Colonic mucosa (tissue), 4 donors: ENCODE measurements around the gene KDM4B. TPM values are rescaled to one million over a fixed set of nuclear protein-coding genes. Genes with fewer than 3 reads are reported as not detected.

Source experiments
- DNase-seq: peaks from one replicate; pipeline ENCODE4 v3.0.0-alpha.2; 2020
- H3K27ac ChIP-seq: fragments of 200-600 bp; one replicate; pipeline ENCODE4 v1.8.0; 2021
- H3K27me3 ChIP-seq: fragments of 200-600 bp; one replicate; pipeline ENCODE4 v1.8.0; 2021
- H3K36me3 ChIP-seq: fragments of 200-600 bp; one replicate; pipeline ENCODE4 v1.8.0; 2021
- H3K4me1 ChIP-seq: fragments of 200-600 bp; one replicate; pipeline ENCODE4 v1.8.0; 2021; ENCODE audit warnings: mild to moderate bottlenecking
- H3K4me3 ChIP-seq: fragments of 200-600 bp; one replicate; pipeline ENCODE4 v1.8.0; 2021
- H3K9ac ChIP-seq, 2 donors: one replicate each; pipeline ENCODE4 v1.7.0; 2013; ENCODE audit warnings: control low read depth in 2 of 2, low read depth in 2 of 2, low read length in 2 of 2
- H3K9me3 ChIP-seq: fragments of 200-600 bp; one replicate; pipeline ENCODE4 v1.8.0; 2021
- CTCF ChIP-seq: fragments of 200-600 bp; IDR thresholded peaks from one replicate; pipeline ENCODE4 v1.8.0; 2022; ENCODE audit warnings: antibody characterized with exemption, mild to moderate bottlenecking
- intact Hi-C: fragments of 100-400 bp; cut with DNase I; formaldehyde crosslinking; loops from one replicate; pipeline ENCODE4 v1.14.1; 2022
- total RNA-seq, 2 donors: library from RNA; stranded (reverse); fragmentation: NEBNext Ultra II Directional in 1 of 2; extraction: Animal tissue kit (Norgen Biotek cat#: 25700) in 1 of 2; gene quantifications; one replicate each; pipeline ENCODE4 v1.2.1, GENCODE V29; 2021
- donor health status: healthy.
- donor health status: DM: no; HTN: no; CAD: no.
- donor health status: DM: no; HTN: no; CAD: no.

Gene KDM4B
- total RNA-seq, 2 donors from 2014 or later, result 35.2 to 52.9 TPM

- Histone ChIP-seq H3K27ac (no peak overlapping the region), H3K36me3 (no peaks in the 10 kb centered on the region), H3K9ac (no peak overlapping the region), H3K27me3 (no peaks in the 10 kb centered on the region), H3K4me3 (no peak overlapping the region), H3K4me1 (no peaks in the 10 kb centered on the region), H3K9me3 (no peaks in the 10 kb centered on the region)
- TF ChIP-seq CTCF, result no peak
- intact Hi-C loops, result no loop called here
- DNase-seq, result no peak
Observed at GRCh38 chr19:4996701-4997100, 27.8 kb downstream of the KDM4B start.

- no peak overlapping the region for H3K4me3 ChIP-seq
- no peak overlapping the region for H3K27ac ChIP-seq
- no peak for TF ChIP-seq CTCF
- intact Hi-C loops, result no loop called here
- no peaks in the 10 kb centered on the region for H3K36me3 ChIP-seq
- H3K4me1 ChIP-seq, result peaks cover 5% of the 10 kb centered on the region
- DNase-seq, result no peak
- H3K9ac ChIP-seq, result no peak overlapping the region
- no peaks in the 10 kb centered on the region for H3K27me3 ChIP-seq
- no peaks in the 10 kb centered on the region for H3K9me3 ChIP-seq
Observed at GRCh38 chr19:4997297-4997696, 28.4 kb downstream of the KDM4B start.

GRCh38 chr19:5000120-5000611 is 31.3 kb downstream of the KDM4B start:
- Histone ChIP-seq H3K9me3 (no peaks in the 10 kb centered on the region), H3K9ac (no peak overlapping the region), H3K27me3 (no peaks in the 10 kb centered on the region), H3K4me1 (peaks cover 5% of the 10 kb centered on the region), H3K27ac (no peak overlapping the region), H3K4me3 (no peak overlapping the region), H3K36me3 (no peaks in the 10 kb centered on the region)
- intact Hi-C loops, result no loop called here
- no peak for TF ChIP-seq CTCF
- no peak for DNase-seq

- peak; percentile 60 for TF ChIP-seq CTCF
- Histone ChIP-seq H3K9me3 (no peaks in the 10 kb centered on the region), H3K9ac (no peak overlapping the region), H3K4me3 (no peak overlapping the region), H3K4me1 (peaks cover 5% of the 10 kb centered on the region), H3K36me3 (no peaks in the 10 kb centered on the region), H3K27ac (no peak overlapping the region), H3K27me3 (no peaks in the 10 kb centered on the region)
- intact Hi-C loops, result no loop called here
- no peak for DNase-seq
Observed at GRCh38 chr19:5001615-5002014, 32.7 kb downstream of the KDM4B start.

- TF ChIP-seq CTCF, result no peak
- Histone ChIP-seq H3K4me1 (peaks cover 5% of the 10 kb centered on the region), H3K36me3 (no peaks in the 10 kb centered on the region), H3K27me3 (no peaks in the 10 kb centered on the region), H3K9ac (no peak overlapping the region), H3K9me3 (no peaks in the 10 kb centered on the region), H3K4me3 (no peak overlapping the region), H3K27ac (no peak overlapping the region)
- DNase-seq, result no peak
- intact Hi-C loops, result no loop called here
Observed at GRCh38 chr19:5002143-5002542, 33.2 kb downstream of the KDM4B start.
